NCI-H1105 (cell line): ENCODE results near the gene LRCOL1.
"Not testable (repeated sequence)": the region's sequence is repeated elsewhere in the genome, so short reads cannot be mapped to it uniquely, and the experiment has no call there.

Source experiments
- DNase-seq: peaks from one replicate; lab custom pipeline; 2025; lab: John Stamatoyannopoulos, UW

LRCOL1 gene

GRCh38 chr12:132600048-132601032, 10.0 kb downstream of the LRCOL1 start:
- no peak for DNase-seq

- not testable (repeated sequence) for DNase-seq
Observed at GRCh38 chr12:132599502-132599901, 10.9 kb downstream of the LRCOL1 start.

- DNase-seq, result peak; percentile 21
Observed at GRCh38 chr12:132597333-132598316, 12.8 kb downstream of the LRCOL1 start.

- DNase-seq, result no peak
Observed at GRCh38 chr12:132596016-132596415, 14.4 kb downstream of the LRCOL1 start.

GRCh38 chr12:132595183-132595582, 15.2 kb downstream of the LRCOL1 start:
- DNase-seq, result no peak

GRCh38 chr12:132593938-132594358, 16.4 kb downstream of the LRCOL1 start:
- no peak for DNase-seq

- DNase-seq, result no peak
Observed at GRCh38 chr12:132593521-132593920, 16.9 kb downstream of the LRCOL1 start.

GRCh38 chr12:132593071-132593470, 17.3 kb downstream of the LRCOL1 start:
- DNase-seq, result no peak

- no peak for DNase-seq
Observed at GRCh38 chr12:132592282-132592970, 18.0 kb downstream of the LRCOL1 start.

- DNase-seq, result no peak
Observed at GRCh38 chr12:132591107-132591935, 19.1 kb downstream of the LRCOL1 start.

- no peak for DNase-seq
Observed at GRCh38 chr12:132588821-132589669, 21.3 kb downstream of the LRCOL1 start.

- no peak for DNase-seq
Observed at GRCh38 chr12:132588319-132588718, 22.1 kb downstream of the LRCOL1 start.

- DNase-seq, result no peak
Observed at GRCh38 chr12:132587781-132588180, 22.6 kb downstream of the LRCOL1 start.

GRCh38 chr12:132586929-132587328, 23.5 kb downstream of the LRCOL1 start:
- DNase-seq, result no peak

GRCh38 chr12:132585177-132585576, 25.2 kb downstream of the LRCOL1 start:
- DNase-seq, result no peak

- DNase-seq, result no peak
Observed at GRCh38 chr12:132584429-132584828, 26.0 kb downstream of the LRCOL1 start.

GRCh38 chr12:132583736-132584135, 26.6 kb downstream of the LRCOL1 start:
- no peak for DNase-seq

- DNase-seq, result no peak
Observed at GRCh38 chr12:132583411-132583710, 27.0 kb downstream of the LRCOL1 start.

- no peak for DNase-seq
Observed at GRCh38 chr12:132582582-132583410, 27.6 kb downstream of the LRCOL1 start.
